Omental fat pad (tissue), 4 donors: Measurements from ENCODE around the gene DKK2. TPM values are rescaled to one million over a fixed set of nuclear protein-coding genes. Genes with fewer than 3 reads are reported as not detected.

ENCODE experiments used
- ATAC-seq: fragments of 150-250 bp; one replicate; pipeline ENCODE4 v1.9.1; 2016; ENCODE audit warnings: mild to moderate bottlenecking, moderate library complexity; ENCODE audit not compliant: low FRiP score
- DNase-seq: peaks from one replicate; pipeline ENCODE4 v3.0.0-alpha.2; 2019; ENCODE audit warnings: low spot score
- CTCF ChIP-seq, 3 donors: fragments of 450-650 bp; IDR thresholded peaks; one replicate each; pipeline ENCODE4 v1.5.1; 2016 to 2017; ENCODE audit warnings: antibody characterized with exemption in 3 of 3, mild to moderate bottlenecking in 3 of 3, moderate library complexity in 2 of 3
- total RNA-seq, 4 donors: library from RNA; depleted of rRNA; stranded (reverse); fragments of >200 nt; gene quantifications; one replicate each; pipeline ENCODE4 v1.1.0, GENCODE V29; 2016

DKK2 gene
- total RNA-seq, 4 donors from 2014 or later: 0.28 to 1.3 (median 0.67) TPM

- ATAC-seq (no peak), DNase-seq (no peak)
- TF ChIP-seq CTCF (IDR thresholded peaks at IDR 0.05): no peak
Observed at GRCh38 chr4:106978046-106978774, 57.9 kb downstream of the DKK2 start.

- TF ChIP-seq CTCF (IDR thresholded peaks at IDR 0.05): no peak
- ATAC-seq: no peak
- no peak for DNase-seq
Observed at GRCh38 chr4:106971636-106972035, 64.5 kb downstream of the DKK2 start.

DNA sequence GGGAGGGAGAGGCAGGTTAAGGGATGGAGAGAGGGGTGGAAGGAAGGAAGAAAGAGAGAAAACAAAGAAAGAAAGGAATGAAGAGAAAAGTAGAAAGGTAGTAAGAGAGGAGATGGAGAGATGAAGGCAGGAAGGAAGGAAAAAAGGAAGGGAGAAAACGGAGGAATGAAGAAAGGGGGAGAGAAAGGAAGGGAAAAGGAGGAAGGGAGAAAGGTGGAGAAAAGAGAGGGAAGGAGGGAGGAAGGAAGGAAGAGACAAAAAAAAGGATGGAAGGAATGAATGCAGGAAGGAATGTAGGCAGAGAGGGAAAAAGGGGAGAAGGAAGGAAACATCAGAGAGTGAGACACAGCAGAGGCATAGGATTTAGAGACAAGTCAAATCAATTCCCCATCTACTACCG lies 68.2 kb downstream of the DKK2 start:
- DNase-seq: no peak
- TF ChIP-seq CTCF (IDR thresholded peaks at IDR 0.05): no peak
- no peak for ATAC-seq

- TF ChIP-seq CTCF (IDR thresholded peaks at IDR 0.05): no peak
- ATAC-seq (no peak), DNase-seq (no peak)
Observed at GRCh38 chr4:106953036-106953705, 82.9 kb downstream of the DKK2 start.

GRCh38 chr4:106951891-106952290 lies 84.2 kb downstream of the DKK2 start:
- DNase-seq (no peak), ATAC-seq (no peak)
- TF ChIP-seq CTCF (IDR thresholded peaks at IDR 0.05): no peak

DNA sequence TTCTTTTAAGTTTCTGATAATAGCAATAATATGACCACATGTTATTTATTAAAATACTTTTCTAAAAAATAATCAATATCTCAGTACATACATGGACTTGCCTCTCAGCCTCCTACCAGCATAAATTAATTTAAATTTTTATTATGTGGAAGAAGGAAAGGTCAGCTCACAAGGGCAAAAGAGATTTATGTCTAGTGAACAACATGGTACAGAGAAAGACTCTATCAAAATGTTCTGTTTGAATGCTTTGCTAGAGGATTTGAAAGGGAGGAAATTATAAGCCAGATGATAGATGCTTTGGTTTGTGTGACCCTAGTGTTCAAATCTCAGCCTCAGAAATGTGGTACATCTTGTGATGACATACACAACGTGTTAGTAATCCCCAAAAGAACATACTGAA lies 94.3 kb downstream of the DKK2 start:
- ATAC-seq: no peak
- TF ChIP-seq CTCF (IDR thresholded peaks at IDR 0.05): no peak
- no peak for DNase-seq

DNA sequence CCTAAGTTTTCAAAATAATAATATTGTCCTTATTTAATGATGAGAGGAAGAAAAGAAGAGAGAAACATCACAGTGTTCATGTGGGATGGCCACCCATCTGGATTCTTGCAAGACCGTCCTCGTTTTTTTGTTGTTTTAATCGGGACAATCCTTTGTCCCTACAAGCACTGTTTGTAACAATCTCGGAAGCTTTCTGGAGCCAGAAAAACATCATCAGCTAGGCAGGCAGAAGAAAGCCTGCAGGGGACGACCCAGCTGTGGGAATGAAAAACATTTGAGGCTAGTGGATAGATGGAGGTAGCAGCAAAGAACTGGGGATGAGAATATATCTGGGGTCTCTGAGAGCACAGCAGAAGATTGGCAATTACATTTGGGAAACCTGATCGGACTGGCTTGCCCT lies 105.6 kb downstream of the DKK2 start:
- TF ChIP-seq CTCF (IDR thresholded peaks at IDR 0.05): no peak
- DNase-seq: no peak
- no peak for ATAC-seq
